GM10248 (cell line): ENCODE data around the gene IFITM1.

Experiments used
- CTCF ChIA-PET: fragments of 300-600 bp; sonication (Branson Sonifier 250); formaldehyde crosslinking; extraction: SDS; loops from one replicate; lab custom pipeline; 2021; ENCODE audit warnings: antibody characterized with exemption; lab: Yijun Ruan, JAX
- POLR2A ChIA-PET: fragments of 350-650 bp; sonication (Branson Sonifier 250); formaldehyde crosslinking; extraction: SDS; loops from one replicate; lab custom pipeline; 2020; ENCODE audit warnings: antibody characterized with exemption; lab: Yijun Ruan, JAX
- DNase-seq: peaks from one replicate; pipeline ENCODE4 v3.0.0; 2012; ENCODE audit errors: extremely low spot score
- TF ChIP-seq, protein P1 (sequence below): IDR thresholded peaks from 2 replicates; pipeline ENCODE4 v1.5.1; 2012; ENCODE audit warnings: mild to moderate bottlenecking, low read depth; ENCODE audit errors: extremely low read depth, missing control alignments, control extremely low read depth

Gene IFITM1

DNA sequence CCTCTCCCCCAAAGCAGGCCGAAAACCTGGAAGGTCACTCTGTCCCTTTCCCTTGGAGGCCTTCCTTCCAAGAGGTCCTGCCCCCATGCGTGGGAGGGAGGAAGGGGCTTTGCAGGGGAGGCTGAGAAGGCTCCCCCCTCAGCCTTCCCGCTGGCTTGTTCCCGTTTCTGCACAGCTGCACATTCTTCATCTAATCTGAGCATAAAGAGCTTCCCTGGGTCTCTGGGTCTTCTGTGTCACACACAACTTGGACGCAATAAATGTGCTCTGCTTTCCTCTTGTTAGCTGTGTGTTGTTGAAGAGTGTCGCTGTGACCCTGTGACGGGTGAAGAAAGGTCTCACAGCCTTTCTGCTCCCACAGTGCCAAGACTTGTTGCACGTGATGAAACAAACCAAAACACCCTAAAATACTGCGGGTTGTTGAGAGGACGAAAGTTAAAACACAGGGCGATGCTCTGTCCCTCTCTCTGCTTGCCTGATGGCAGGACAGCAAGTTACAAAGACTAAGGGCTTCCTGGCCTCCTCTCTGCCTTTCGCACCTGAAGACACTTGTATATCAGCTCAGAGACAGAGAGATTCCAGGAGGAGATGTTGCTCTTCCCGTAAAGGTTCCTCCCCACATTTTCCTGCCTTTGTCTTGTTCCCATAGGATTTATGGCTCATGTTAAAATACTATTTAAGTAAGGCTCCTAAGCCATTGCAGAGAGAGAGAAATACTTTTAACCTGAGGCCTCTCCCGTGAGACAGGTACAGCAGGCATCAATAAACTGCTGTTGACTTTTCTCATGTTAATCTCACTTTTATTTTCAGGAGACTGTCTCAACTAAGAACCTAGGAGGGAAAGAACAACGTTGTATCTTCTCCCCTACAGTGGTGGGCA is 22.2 kb downstream of the IFITM1 start:
- ChIA-PET CTCF (interaction anchor here (1.3 kb wide), 1 partner anchor 9 kb away, joined by 3 read pairs; no protein-coding TSS in a partner anchor), POLR2A (no interaction called here)
- TF ChIP-seq, protein P1, sequence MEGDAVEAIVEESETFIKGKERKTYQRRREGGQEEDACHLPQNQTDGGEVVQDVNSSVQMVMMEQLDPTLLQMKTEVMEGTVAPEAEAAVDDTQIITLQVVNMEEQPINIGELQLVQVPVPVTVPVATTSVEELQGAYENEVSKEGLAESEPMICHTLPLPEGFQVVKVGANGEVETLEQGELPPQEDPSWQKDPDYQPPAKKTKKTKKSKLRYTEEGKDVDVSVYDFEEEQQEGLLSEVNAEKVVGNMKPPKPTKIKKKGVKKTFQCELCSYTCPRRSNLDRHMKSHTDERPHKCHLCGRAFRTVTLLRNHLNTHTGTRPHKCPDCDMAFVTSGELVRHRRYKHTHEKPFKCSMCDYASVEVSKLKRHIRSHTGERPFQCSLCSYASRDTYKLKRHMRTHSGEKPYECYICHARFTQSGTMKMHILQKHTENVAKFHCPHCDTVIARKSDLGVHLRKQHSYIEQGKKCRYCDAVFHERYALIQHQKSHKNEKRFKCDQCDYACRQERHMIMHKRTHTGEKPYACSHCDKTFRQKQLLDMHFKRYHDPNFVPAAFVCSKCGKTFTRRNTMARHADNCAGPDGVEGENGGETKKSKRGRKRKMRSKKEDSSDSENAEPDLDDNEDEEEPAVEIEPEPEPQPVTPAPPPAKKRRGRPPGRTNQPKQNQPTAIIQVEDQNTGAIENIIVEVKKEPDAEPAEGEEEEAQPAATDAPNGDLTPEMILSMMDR, result no peak
- DNase-seq, result no peak

GRCh38 chr11:336659-337198 is 22.9 kb downstream of the IFITM1 start:
- POLR2A ChIA-PET, result no interaction called here
- CTCF ChIA-PET, result interaction anchor here (1.3 to 1.7 kb wide), 2 partner anchors 9 to 12 kb away, joined by 3 to 6 read pairs; no protein-coding TSS in a partner anchor
- TF ChIP-seq, protein P1, result no peak
- DNase-seq, result no peak

GRCh38 chr11:337711-338110 is 23.9 kb downstream of the IFITM1 start:
- POLR2A ChIA-PET, result no interaction called here
- CTCF ChIA-PET, result interaction anchor here (1.7 kb wide), 1 partner anchor 11 kb away, joined by 6 read pairs; no protein-coding TSS in a partner anchor
- DNase-seq, result no peak
- TF ChIP-seq, protein P1, result no peak

- ChIA-PET POLR2A (no interaction called here), CTCF (interaction anchor here (0.8 to 2.9 kb wide), 11 partner anchors 11 to 179 kb away, joined by 3 to 10 read pairs (median 4); partner anchors contain the start of gene IFITM3)
- DNase-seq, result no peak
- TF ChIP-seq, protein P1, result no peak
These were observed 26.1 kb downstream of the IFITM1 start for GRCh38 chr11:339963-340362.

DNA sequence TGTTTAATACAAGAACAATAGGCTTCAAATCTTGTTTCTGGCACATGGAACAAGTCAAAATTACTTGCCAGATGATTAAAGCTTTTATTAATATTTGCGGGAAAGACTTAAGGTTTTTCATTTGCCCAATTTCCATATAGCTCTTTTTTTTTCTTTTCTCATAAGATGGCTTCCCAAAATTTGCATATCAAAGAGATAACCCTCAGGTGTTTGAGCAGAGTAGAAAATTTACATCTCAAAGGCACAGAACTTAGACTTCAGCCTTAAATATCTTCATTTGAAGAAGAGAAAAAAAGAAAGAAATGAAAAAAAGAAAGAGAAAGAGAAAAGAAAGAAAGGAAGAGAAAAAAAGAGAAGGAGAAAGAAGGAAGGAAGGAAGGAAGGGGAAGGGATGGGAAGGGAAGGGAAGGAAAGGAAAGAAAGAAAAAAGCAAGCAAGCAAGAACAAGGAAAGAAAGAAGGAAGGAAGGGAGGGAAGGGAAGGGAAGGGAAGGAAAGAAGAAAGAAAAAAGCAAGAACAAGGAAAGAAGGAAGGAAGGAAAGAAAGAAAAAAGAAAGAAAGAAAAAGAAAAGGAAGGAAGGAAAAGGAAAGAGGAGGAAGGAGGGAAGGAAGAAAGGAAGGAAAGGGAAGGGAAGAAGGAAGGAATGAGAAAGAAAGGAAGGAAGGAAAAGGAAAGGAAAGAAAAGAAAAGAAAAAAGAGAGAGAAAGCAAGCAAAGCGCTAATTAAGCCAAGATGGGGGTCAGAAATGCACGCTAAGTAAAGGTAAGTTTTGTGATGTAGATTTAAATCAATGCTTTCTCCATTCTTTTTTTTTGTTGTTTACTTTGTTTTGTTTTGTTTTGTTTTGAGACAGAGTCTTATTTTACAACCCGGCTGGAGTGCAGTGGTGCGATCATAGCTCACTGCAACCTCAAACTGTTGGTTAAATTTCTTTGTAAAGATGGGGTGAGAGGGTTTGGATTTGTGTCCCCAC is 27.0 kb downstream of the IFITM1 start:
- ChIA-PET POLR2A (no interaction called here), CTCF (interaction anchor here (0.8 to 2.9 kb wide), 9 partner anchors 11 to 90 kb away, joined by 3 to 10 read pairs (median 5); partner anchors contain the start of gene IFITM3)
- TF ChIP-seq, protein P1, result no peak
- no peak for DNase-seq

DNA sequence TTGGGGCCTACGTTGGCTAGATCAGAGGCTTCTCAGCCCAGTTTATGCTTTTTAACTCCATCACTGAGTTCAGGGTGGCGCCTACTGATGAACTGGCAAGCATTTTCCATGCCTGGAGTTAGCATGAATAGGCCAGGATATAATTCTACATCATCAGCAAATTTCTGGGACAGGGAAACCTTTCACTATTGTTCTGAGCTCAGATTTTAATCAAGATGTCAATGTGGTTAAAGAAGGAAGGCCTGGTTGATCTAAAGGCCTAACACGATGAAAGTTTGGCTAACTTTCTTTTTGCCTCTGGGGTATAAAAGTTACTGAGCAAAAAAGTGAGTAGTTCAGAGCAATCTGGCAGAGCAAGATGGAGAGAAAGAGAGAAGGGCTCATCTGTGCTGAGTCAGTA is 28.5 kb downstream of the IFITM1 start:
- CTCF ChIA-PET, result interaction anchor here (1.0 to 1.7 kb wide), 2 partner anchors 10 to 25 kb away, joined by 3 to 4 read pairs; no protein-coding TSS in a partner anchor
- TF ChIP-seq, protein P1, result no peak
- POLR2A ChIA-PET, result no interaction called here
- DNase-seq, result no peak
